ENCODE results near the gene EPHB1. TPM values are rescaled to one million over a fixed set of nuclear protein-coding genes. Genes with fewer than 3 reads are reported as not detected.

Gene EPHB1
- total RNA-seq, 1 experiment from 2014 or later = 0.11 TPM

DNA sequence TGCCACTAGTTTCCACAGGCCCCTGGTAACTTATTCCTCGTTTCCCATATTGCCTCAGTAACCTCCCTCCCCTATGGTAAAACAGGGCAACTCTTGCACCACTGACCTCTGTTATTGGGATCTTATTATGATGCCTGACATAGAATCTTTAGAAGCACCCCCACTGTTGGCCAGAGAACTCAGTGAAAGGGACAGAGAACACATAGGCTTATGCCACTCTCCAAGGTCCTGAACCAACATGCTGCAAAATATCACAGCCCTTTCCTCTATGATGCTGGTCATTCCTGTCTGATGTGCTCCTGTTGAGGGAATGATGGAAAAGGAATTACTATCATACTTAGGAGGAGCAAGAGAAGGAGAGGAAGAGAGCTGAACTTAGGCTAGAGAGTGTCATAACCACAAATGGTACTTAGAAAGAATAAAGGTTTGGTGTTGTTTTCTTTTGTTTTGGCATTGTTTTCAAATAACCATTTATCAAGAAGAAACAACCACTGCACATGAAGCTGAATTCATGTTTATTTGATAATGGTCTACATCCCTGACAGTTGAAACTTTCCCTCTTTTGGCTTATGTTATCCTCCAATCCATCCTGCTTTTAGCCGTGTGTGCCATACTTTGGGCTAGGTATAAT is 330.2 kb downstream of the EPHB1 start:
- H3K9me3 ChIP-seq (ENCODE audit: low read depth, low read length, poor library complexity, severe bottlenecking) = no peaks in the 10 kb centered on the region
- peak; percentile 24 for DNase-seq (ENCODE audit: low spot score)
- H3K4me1 ChIP-seq (ENCODE audit: insufficient read depth, low read length, poor library complexity, severe bottlenecking) = no peaks in the 10 kb centered on the region
- no peaks in the 10 kb centered on the region for H3K36me3 ChIP-seq (ENCODE audit: insufficient read depth, low read length, poor library complexity, severe bottlenecking)
- H3K27me3 ChIP-seq (replicated peaks; ENCODE audit: insufficient read depth, low read depth, low read length, poor library complexity) = peaks cover 3% of the 10 kb centered on the region
- TF ChIP-seq CTCF (conservative IDR thresholded peaks at IDR 0.05; ENCODE audit: low read depth, low read length) = no peak
- no peak for TF ChIP-seq EZH2 (IDR thresholded peaks at IDR 0.05; ENCODE audit: borderline replicate concordance, low read depth, low read length, poor library complexity, severe bottlenecking)
- POLR2A ChIA-PET (ENCODE audit: low non-redundant PET) = no interaction called here
- no peak overlapping the region for H3K4me3 ChIP-seq (ENCODE audit: low read depth, low read length, poor library complexity, severe bottlenecking)
- BruUV-seq (replicated peaks) = no TSS peak
- H3K27ac ChIP-seq (ENCODE audit: low read depth, low read length, poor library complexity, severe bottlenecking) = no peak overlapping the region
- intact Hi-C loops (cut with micrococcal nuclease; ENCODE audit: unreplicated experiment) = no loop called here
- CTCF ChIA-PET = no interaction called here

- TF ChIP-seq CTCF (conservative IDR thresholded peaks at IDR 0.05; ENCODE audit: low read depth, low read length) = no peak
- no peak for TF ChIP-seq EZH2 (IDR thresholded peaks at IDR 0.05; ENCODE audit: borderline replicate concordance, low read depth, low read length, poor library complexity, severe bottlenecking)
- no peaks in the 10 kb centered on the region for H3K4me1 ChIP-seq (ENCODE audit: insufficient read depth, low read length, poor library complexity, severe bottlenecking)
- no TSS peak for BruUV-seq (replicated peaks)
- no peak overlapping the region for H3K27ac ChIP-seq (ENCODE audit: low read depth, low read length, poor library complexity, severe bottlenecking)
- H3K9me3 ChIP-seq (ENCODE audit: low read depth, low read length, poor library complexity, severe bottlenecking) = no peaks in the 10 kb centered on the region
- intact Hi-C loops (cut with micrococcal nuclease; ENCODE audit: unreplicated experiment) = no loop called here
- no peaks in the 10 kb centered on the region for H3K36me3 ChIP-seq (ENCODE audit: insufficient read depth, low read length, poor library complexity, severe bottlenecking)
- no peak overlapping the region for H3K4me3 ChIP-seq (ENCODE audit: low read depth, low read length, poor library complexity, severe bottlenecking)
- no peak for DNase-seq (ENCODE audit: low spot score)
- CTCF ChIA-PET = no interaction called here
- POLR2A ChIA-PET (ENCODE audit: low non-redundant PET) = no interaction called here
- H3K27me3 ChIP-seq (replicated peaks; ENCODE audit: insufficient read depth, low read depth, low read length, poor library complexity) = peaks cover 8% of the 10 kb centered on the region
Measured at GRCh38 chr3:135127946-135128470, 332.9 kb downstream of the EPHB1 start.

- no peak for DNase-seq (ENCODE audit: low spot score)
- intact Hi-C loops (cut with micrococcal nuclease; ENCODE audit: unreplicated experiment) = no loop called here
- Histone ChIP-seq H3K4me1 (ENCODE audit: insufficient read depth, low read length, poor library complexity, severe bottlenecking) (no peaks in the 10 kb centered on the region), H3K9me3 (ENCODE audit: low read depth, low read length, poor library complexity, severe bottlenecking) (no peaks in the 10 kb centered on the region), H3K27ac (ENCODE audit: low read depth, low read length, poor library complexity, severe bottlenecking) (no peak overlapping the region), H3K4me3 (ENCODE audit: low read depth, low read length, poor library complexity, severe bottlenecking) (no peak overlapping the region), H3K27me3 (replicated peaks; ENCODE audit: insufficient read depth, low read depth, low read length, poor library complexity) (peaks cover 8% of the 10 kb centered on the region), H3K36me3 (ENCODE audit: insufficient read depth, low read length, poor library complexity, severe bottlenecking) (no peaks in the 10 kb centered on the region)
- ChIA-PET POLR2A (ENCODE audit: low non-redundant PET) (no interaction called here), CTCF (no interaction called here)
- BruUV-seq (replicated peaks) = no TSS peak
- TF ChIP-seq CTCF (conservative IDR thresholded peaks at IDR 0.05; ENCODE audit: low read depth, low read length) = no peak
- no peak for TF ChIP-seq EZH2 (IDR thresholded peaks at IDR 0.05; ENCODE audit: borderline replicate concordance, low read depth, low read length, poor library complexity, severe bottlenecking)
Measured at GRCh38 chr3:135128818-135129217, 333.8 kb downstream of the EPHB1 start.

All from A673 (cell line).